Measurements from ENCODE around the gene CFAP53.
"Not testable (repeated sequence)": the region's sequence is repeated elsewhere in the genome, so short reads cannot be mapped to it uniquely, and the experiment has no call there.

CFAP53 gene

DNA sequence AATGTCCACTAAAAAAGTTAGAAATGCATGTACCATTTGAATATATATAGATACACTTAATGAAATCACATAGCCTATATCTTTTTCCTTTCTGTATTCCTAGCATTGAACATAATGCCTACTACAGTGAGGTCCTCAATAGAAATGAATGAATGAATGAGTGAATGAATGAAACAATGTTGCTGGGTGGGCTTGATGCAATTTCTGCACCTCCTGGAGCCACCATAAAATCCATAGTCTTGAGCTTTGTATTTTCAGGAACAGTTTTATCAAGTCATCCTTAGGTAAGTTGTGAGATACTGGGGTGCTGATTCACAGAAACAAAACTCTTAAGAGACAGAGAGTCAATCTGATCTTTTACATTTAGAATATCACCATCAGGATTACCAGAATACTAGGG, 3.3 kb downstream of the CFAP53 start:
- Mint-ChIP-seq H3K4me3 (no peak overlapping the region), H3K27me3 (no peaks in the 10 kb centered on the region), H3K27ac (no peak overlapping the region), H3K4me1 (peaks cover 25% of the 10 kb centered on the region), H3K36me3 (ENCODE audit: low read depth) (peaks cover 2% of the 10 kb centered on the region), H3K9me3 (no peaks in the 10 kb centered on the region)
- no peak for ATAC-seq
- no peak for DNase-seq

- H3K27ac Mint-ChIP-seq, result no peak overlapping the region
- no peak for ATAC-seq
- no peak for DNase-seq
- no peak overlapping the region for H3K4me3 Mint-ChIP-seq
- H3K4me1 Mint-ChIP-seq, result no peaks in the 10 kb centered on the region
- H3K9me3 Mint-ChIP-seq, result no peaks in the 10 kb centered on the region
- H3K36me3 Mint-ChIP-seq (ENCODE audit: low read depth), result no peaks in the 10 kb centered on the region
- H3K27me3 Mint-ChIP-seq, result peaks cover 2% of the 10 kb centered on the region
Observed at GRCh38 chr18:50250935-50251334, 15.4 kb downstream of the CFAP53 start.

DNA sequence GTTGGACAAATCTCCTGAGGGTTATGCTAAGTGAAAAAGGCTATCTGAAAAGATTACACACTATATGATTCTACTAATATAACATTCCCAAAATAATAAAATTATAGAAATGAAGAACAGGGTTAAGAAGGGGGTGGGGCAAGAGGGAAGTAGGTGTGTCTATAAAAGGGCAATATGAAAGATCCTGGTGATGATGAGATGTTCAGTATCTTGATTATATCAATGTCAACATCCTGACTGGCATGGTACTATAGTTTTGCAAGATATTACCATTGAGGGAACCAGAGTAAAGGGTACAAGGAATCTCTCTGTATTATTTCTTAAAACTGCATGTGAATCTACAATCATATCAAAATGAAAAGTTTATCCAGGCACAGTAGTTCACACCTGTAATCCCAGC, 16.7 kb downstream of the CFAP53 start:
- Mint-ChIP-seq H3K4me1 (no peaks in the 10 kb centered on the region), H3K27ac (no peak overlapping the region), H3K36me3 (ENCODE audit: low read depth) (no peaks in the 10 kb centered on the region), H3K27me3 (peaks cover 2% of the 10 kb centered on the region), H3K4me3 (no peak overlapping the region), H3K9me3 (no peaks in the 10 kb centered on the region)
- no peak for DNase-seq
- ATAC-seq, result no peak

GRCh38 chr18:50247561-50247960, 18.7 kb downstream of the CFAP53 start:
- H3K27me3 Mint-ChIP-seq, result no peaks in the 10 kb centered on the region
- H3K4me1 Mint-ChIP-seq, result no peaks in the 10 kb centered on the region
- no peak for ATAC-seq
- no peak for DNase-seq
- H3K4me3 Mint-ChIP-seq, result no peak overlapping the region
- H3K27ac Mint-ChIP-seq, result no peak overlapping the region
- H3K9me3 Mint-ChIP-seq, result peaks cover 5% of the 10 kb centered on the region
- H3K36me3 Mint-ChIP-seq (ENCODE audit: low read depth), result no peaks in the 10 kb centered on the region

- H3K36me3 Mint-ChIP-seq (ENCODE audit: low read depth); H3K4me3 Mint-ChIP-seq; DNase-seq; H3K27ac Mint-ChIP-seq; ATAC-seq; H3K27me3 Mint-ChIP-seq; H3K4me1 Mint-ChIP-seq: not testable (repeated sequence)
- H3K9me3 Mint-ChIP-seq, result peaks cover 27% of the 10 kb centered on the region
Observed at GRCh38 chr18:50241768-50242167, 24.5 kb downstream of the CFAP53 start.

GRCh38 chr18:50240080-50240563, 26.2 kb downstream of the CFAP53 start:
- no peak overlapping the region for H3K4me3 Mint-ChIP-seq
- DNase-seq, result no peak

GRCh38 chr18:50232419-50232818, 33.9 kb downstream of the CFAP53 start:
- peaks cover 7% of the 10 kb centered on the region for H3K27me3 Mint-ChIP-seq
- no peak overlapping the region for H3K4me3 Mint-ChIP-seq
- ATAC-seq, result no peak
- H3K36me3 Mint-ChIP-seq (ENCODE audit: low read depth), result no peaks in the 10 kb centered on the region
- no peaks in the 10 kb centered on the region for H3K4me1 Mint-ChIP-seq
- H3K9me3 Mint-ChIP-seq, result no peaks in the 10 kb centered on the region
- no peak overlapping the region for H3K27ac Mint-ChIP-seq
- DNase-seq, result no peak

More at GRCh38 chr18:50240080-50240563, 26.2 kb downstream of the CFAP53 start:
- Mint-ChIP-seq H3K36me3 (ENCODE audit: low read depth) (peaks cover 1% of the 10 kb centered on the region), H3K4me1 (peaks cover 4% of the 10 kb centered on the region), H3K9me3 (peaks cover 27% of the 10 kb centered on the region), H3K27me3 (peaks cover 6% of the 10 kb centered on the region), H3K27ac (no peak overlapping the region)
- no peak for ATAC-seq

GRCh38 chr18:50231621-50232020, 34.7 kb downstream of the CFAP53 start:
- Mint-ChIP-seq H3K27ac (no peak overlapping the region), H3K9me3 (no peaks in the 10 kb centered on the region), H3K36me3 (ENCODE audit: low read depth) (no peaks in the 10 kb centered on the region), H3K27me3 (peaks cover 7% of the 10 kb centered on the region), H3K4me1 (no peaks in the 10 kb centered on the region), H3K4me3 (no peak overlapping the region)
- ATAC-seq, result peak; percentile 61
- DNase-seq, result no peak

- not testable (repeated sequence) for H3K9me3 Mint-ChIP-seq; H3K4me3 Mint-ChIP-seq; ATAC-seq; H3K27ac Mint-ChIP-seq; DNase-seq; H3K4me1 Mint-ChIP-seq; H3K36me3 Mint-ChIP-seq (ENCODE audit: low read depth)
- peaks cover 14% of the 10 kb centered on the region for H3K27me3 Mint-ChIP-seq
Observed at GRCh38 chr18:50220249-50220648, 46.0 kb downstream of the CFAP53 start.

- Mint-ChIP-seq H3K36me3 (ENCODE audit: low read depth) (peaks cover 2% of the 10 kb centered on the region), H3K27ac (no peak overlapping the region), H3K27me3 (peaks cover 13% of the 10 kb centered on the region), H3K4me3 (no peak overlapping the region), H3K4me1 (no peaks in the 10 kb centered on the region), H3K9me3 (peaks cover 4% of the 10 kb centered on the region)
- no peak for ATAC-seq
- DNase-seq, result peak; percentile 17
Observed at GRCh38 chr18:50218432-50219197, 47.7 kb downstream of the CFAP53 start.

- DNase-seq (no peak), ATAC-seq (no peak)
- Mint-ChIP-seq H3K27me3 (peaks cover 26% of the 10 kb centered on the region), H3K27ac (no peak overlapping the region), H3K4me3 (no peak overlapping the region), H3K4me1 (peaks cover 3% of the 10 kb centered on the region), H3K9me3 (no peaks in the 10 kb centered on the region), H3K36me3 (ENCODE audit: low read depth) (no peaks in the 10 kb centered on the region)
Observed at GRCh38 chr18:50209311-50209710, 57.0 kb downstream of the CFAP53 start.

- Mint-ChIP-seq H3K27ac (no peak overlapping the region), H3K9me3 (no peaks in the 10 kb centered on the region), H3K4me1 (peaks cover 7% of the 10 kb centered on the region), H3K4me3 (no peak overlapping the region), H3K36me3 (ENCODE audit: low read depth) (no peaks in the 10 kb centered on the region), H3K27me3 (peaks cover 36% of the 10 kb centered on the region)
- DNase-seq (no peak), ATAC-seq (no peak)
Observed at GRCh38 chr18:50207722-50208121, 58.6 kb downstream of the CFAP53 start.

DNA sequence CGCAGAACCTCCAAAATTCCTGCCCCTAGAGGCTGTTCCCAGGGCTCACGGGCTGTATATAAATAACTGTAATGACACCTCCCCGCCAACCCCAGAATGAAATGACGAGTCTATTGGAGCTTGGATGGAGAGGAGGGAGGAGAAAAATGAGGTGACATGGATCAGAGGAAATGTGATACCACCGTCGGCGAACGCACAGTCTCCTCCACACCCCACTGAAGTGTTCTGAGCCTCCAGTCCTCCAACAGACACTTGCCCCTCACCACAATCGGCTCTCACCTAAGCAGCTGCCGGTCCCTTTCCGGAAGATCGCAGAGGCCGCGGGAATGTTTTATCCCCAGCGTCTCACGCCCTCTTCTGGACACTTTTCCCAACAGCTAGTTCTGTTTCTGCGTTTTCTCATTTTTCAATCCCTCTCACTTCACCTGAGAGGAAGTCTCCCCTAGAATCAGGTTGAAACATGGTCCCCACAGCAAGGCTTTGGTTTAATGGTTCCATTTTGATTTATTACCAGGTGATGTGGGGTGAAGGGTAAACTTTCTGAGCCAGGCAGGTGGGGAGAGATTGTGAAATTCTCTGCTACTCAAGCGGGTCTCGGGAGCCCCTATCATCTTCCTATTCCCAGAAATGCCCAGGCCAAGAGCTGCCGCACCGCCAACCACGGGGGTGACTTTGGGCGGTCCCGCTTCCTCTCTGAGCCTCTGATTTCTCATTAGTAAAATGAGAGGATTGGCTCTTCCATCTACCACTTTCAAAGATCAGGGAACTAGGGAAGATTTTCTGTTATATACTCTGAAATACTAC, 62.3 kb downstream of the CFAP53 start:
- DNase-seq (peak; percentile 20), ATAC-seq (no peak)
- Mint-ChIP-seq H3K4me1 (peaks cover 7% of the 10 kb centered on the region), H3K9me3 (peaks cover 8% of the 10 kb centered on the region), H3K27ac (no peak overlapping the region), H3K4me3 (no peak overlapping the region), H3K27me3 (peaks cover 50% of the 10 kb centered on the region), H3K36me3 (ENCODE audit: low read depth) (no peaks in the 10 kb centered on the region)

GRCh38 chr18:50201476-50202018, 64.7 kb downstream of the CFAP53 start:
- Mint-ChIP-seq H3K27me3 (peaks cover 58% of the 10 kb centered on the region), H3K4me3 (no peak overlapping the region), H3K27ac (no peak overlapping the region), H3K9me3 (peaks cover 8% of the 10 kb centered on the region), H3K4me1 (peaks cover 7% of the 10 kb centered on the region), H3K36me3 (ENCODE audit: low read depth) (no peaks in the 10 kb centered on the region)
- ATAC-seq, result no peak
- no peak for DNase-seq

GRCh38 chr18:50199921-50200320, 66.4 kb downstream of the CFAP53 start:
- H3K4me1 Mint-ChIP-seq, result peaks cover 14% of the 10 kb centered on the region
- DNase-seq, result no peak
- H3K27me3 Mint-ChIP-seq, result peaks cover 68% of the 10 kb centered on the region
- no peak overlapping the region for H3K4me3 Mint-ChIP-seq
- H3K9me3 Mint-ChIP-seq, result peaks cover 8% of the 10 kb centered on the region
- no peak for ATAC-seq
- no peak overlapping the region for H3K27ac Mint-ChIP-seq
- no peaks in the 10 kb centered on the region for H3K36me3 Mint-ChIP-seq (ENCODE audit: low read depth)

Data from activated naive CD8-positive, alpha-beta T cell treated with anti-CD3 and anti-CD28 coated beads, Interleukin-2, amount 50 U/mL, for 24 hours (primary cell).